HG03457 (cell line): Measurements from ENCODE around the gene HOXB8.

Experiments
- ATAC-seq: cut with Tn5 transposase; IDR thresholded peaks from one replicate; pipeline ENCODE4 v1.9.1; 2021; ENCODE audit warnings: moderate number of reproducible peaks; ENCODE audit not compliant: unreplicated experiment

HOXB8 gene

DNA sequence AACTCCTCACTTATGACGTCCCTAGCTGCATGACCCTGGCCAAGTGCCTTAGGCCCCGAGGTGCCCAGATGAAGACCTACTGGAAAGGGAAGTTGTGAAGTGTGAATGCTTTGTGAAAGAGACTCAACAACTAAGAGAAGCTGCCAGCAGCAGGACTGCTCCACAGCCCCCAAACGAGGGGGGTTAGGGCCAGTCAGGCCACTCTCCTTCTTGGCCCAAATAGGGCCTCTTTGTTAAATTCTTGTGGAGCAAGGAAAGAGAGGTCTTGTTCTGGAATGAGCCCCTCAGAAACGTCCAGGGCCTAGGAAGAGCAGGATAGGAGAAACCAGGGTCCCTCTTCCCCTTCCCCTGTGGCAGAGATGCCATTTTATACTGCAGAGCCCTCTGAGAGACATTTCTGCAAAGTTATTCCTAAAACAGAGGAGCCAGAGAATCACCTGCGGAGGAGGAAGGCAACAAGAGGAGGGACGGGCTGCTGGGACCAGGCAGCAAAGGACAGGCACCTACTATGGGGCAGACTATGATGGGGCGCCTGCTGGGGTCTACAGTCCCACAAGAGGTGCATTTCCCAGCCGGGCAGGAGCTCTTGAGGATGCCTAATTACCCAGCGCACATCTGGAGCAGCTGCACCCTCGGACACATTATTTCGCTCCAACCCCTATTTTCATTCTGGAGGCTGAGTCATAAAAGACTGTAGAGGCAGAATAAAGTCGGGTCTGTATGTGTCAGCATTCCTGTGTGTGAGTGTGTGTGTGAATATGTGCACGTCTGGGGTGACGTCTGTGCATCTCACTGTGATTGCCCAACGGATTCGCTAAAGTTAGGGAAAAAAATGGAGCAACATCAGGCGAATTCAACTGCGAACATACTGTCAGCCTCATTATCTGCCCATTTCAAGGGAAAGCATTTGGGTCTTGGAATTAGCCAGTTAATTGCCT, 22.5 kb upstream of the HOXB8 start:
- no peak for ATAC-seq

DNA sequence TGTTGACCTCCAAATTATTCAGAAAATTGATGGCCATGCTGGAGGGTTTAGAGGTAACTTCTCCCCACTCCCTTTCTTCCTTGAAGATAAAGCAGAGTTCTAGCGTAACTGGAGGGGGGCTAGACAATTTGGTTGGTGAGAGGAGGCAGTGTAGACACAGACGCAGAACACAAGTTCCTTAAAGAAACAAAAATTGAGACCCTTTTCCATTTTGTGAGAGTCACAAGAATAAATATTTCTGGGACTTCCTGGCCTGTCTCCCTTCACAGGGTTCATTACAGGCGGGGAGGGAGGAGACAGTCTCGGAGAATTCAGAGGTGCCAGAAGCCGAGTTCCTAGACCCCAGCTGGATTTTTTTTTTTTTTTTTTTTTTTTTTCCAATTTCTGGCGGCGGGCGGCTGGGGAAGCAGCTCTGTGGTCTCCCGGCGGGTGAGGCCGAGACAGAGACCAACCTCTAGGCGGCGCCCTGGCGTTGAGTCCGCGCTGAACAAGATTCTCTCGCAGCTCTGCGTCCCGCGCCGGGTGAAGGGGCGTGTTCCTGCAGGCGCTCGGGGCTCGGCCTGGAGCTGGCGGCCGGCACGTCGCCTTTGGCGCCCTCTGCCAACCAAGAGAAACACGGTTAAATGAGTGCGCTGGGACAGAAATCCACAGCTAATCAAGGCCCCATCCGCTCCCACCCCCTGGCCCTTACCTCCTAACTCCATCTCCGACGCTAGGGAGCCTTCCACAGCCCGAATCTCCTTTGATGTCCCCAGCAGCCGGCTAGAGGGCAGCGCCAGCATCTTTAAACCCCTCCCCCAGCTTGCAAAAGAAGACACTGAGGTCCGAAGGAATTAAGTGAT, 21.3 kb upstream of the HOXB8 start:
- ATAC-seq, result no peak

DNA sequence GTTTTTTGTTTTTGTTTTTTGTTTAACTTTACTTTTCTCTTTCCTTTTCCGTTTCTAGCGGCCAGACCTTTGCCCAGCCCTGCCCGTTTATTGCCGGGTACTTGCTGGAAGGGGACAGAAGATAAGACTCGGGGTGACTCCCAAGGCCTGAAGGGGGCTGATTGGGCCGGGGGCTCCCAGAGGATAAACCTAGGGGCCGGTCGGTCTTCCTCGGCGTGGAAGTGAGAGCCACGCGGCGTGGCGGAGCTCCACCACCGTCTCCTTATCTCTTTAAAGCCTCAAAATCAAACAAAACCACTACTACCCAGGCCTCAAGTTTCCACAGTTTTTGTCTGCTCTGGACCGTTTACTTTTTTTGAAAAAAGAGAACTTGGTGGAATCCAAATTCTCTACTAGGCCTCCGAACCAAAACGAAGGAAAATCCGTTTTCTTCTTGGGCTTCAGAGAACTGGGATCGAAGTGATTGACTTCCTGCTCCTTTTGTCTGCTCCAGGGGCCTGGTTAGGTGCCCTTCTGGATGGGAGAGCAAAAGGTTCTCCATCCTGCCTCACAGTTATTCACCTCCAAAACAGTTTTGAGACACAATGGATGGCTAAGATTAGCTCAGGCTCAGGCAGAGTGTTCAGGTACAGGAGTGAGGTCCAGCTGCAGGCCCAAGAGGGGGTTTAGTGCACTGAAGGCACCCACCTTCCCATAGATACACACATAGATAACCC, 19.6 kb upstream of the HOXB8 start:
- ATAC-seq, result no peak

DNA sequence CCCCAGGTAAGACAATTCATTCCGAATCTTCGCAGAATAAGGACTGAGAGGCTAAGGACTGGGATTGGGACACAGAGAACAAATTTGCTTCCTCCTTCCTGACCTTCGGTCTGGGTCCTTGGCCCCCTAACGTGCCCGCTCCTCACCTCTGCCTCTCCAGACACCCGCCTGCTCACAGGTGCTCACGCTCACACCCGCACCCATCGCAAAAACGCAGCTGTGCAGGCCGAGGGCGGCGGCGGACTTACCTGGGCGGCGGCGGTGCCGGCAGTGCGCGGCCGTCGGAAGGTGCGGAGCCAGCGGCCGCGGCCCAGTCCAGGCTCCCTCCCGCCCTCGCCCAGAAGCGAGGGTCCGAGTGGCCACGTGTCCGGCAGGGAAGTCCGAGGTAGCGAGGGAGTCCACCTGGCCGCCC, 18.2 kb upstream of the HOXB8 start:
- ATAC-seq, result no peak

DNA sequence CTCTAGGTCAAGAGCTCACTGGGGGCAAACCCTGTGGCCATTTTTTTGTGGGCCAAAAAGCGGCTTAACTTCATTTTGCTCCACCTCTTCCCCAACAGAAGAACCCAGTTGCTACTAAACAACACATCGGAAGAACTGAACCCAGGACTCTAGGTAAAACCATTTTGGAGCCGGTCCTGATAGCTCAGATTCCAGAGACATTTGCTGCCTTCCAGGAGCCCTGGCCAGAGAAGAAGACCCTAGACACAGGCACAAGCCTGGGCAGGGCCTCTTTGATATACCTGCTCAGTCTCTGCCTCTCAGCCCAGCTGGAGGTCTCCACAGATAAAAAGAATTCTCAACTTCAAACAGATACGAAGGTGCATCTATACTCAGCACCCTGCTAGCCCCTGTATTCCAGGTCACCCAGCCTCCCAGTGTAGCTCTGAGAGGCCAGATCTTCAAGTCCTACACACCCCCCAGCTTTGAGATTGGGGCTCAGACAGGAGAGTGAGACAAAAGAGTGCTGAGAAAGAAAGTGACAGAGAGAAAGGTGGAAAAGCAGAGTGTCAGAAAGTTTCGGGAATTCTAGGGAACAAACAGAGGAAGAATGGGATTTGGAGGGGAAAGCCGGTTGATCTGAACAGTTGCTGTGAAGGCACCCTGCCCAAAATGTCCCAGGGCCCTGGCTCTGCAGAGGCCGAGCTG, 17.6 kb upstream of the HOXB8 start:
- ATAC-seq, result no peak

DNA sequence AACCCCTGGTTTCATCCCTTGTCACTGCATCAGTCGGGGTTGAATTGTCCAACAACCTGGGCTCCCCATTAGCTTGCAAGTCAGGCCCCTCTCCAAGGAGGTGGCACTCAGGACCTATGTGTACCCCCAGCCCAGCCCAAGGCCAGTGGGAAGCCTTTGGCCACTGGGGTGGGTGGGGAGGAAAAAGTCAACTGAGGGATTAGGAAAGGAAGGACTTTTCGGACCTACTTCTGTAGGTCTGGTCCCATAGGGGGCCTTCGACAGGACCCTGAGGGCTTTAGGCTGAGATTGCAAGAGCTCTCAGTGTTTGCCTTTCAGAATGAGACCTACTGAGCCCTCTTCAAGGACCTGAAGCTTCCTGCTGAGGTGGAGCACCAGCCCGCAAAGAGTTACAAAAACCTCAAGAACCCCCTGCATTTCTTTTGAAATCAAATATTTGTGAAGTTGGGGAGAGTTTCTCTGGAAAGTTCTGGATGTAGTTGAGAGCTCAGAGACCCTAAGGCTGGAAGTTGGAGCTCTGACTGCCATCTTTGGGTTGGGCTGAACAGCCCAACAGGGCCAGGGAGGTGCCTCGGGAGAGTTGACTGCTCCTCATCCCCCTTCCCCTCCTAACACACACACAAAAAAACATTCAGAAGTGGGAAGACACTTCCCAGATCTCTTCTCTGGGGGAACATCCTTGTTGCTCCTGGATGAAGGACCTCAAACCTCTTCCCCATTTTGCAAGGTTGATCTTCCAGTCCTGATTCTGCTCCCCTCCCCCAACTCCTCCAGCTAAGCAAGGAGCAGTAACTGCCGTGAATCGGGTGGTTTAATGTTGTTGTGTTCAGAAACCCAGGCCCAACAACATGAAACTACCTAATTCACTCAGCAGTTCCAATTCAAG, 16.8 kb upstream of the HOXB8 start:
- ATAC-seq, result no peak

DNA sequence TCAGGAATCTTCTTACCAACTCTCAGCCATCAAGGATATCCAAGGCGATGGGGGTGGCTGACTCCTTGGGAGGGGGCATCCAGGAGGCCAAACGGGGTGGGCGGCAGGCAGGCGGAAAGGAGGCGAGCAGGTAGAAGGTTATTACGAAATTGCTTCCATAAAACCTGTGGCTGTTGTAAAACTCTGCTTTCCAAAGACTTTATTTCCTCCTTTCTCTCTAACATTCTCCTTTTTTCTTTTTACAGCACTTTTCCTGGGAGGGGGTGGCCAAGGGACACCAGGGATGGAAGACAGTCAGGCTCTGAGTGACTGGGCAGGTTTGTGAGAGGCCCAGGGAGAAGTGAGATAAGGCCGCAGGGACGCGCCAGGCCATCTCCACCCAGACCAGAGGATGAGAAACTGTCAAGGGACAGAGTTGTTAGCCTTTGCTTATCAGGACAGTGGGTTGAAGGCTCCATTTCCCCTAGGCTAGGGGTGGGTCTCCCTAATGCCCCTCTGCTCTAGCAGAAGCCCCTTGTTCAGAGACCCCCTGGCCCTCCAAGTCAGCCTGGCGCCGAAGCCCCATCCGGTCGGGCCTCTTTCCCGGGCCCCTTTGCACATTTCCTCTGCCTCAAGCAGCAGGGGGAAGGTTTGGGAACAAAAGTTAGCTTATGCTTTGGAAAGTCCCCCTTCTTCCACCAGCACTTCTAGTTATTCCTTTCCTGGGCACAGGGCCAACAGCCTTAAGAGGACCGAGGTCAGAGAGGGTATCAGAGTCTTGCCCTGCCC, 16.0 kb upstream of the HOXB8 start:
- no peak for ATAC-seq

DNA sequence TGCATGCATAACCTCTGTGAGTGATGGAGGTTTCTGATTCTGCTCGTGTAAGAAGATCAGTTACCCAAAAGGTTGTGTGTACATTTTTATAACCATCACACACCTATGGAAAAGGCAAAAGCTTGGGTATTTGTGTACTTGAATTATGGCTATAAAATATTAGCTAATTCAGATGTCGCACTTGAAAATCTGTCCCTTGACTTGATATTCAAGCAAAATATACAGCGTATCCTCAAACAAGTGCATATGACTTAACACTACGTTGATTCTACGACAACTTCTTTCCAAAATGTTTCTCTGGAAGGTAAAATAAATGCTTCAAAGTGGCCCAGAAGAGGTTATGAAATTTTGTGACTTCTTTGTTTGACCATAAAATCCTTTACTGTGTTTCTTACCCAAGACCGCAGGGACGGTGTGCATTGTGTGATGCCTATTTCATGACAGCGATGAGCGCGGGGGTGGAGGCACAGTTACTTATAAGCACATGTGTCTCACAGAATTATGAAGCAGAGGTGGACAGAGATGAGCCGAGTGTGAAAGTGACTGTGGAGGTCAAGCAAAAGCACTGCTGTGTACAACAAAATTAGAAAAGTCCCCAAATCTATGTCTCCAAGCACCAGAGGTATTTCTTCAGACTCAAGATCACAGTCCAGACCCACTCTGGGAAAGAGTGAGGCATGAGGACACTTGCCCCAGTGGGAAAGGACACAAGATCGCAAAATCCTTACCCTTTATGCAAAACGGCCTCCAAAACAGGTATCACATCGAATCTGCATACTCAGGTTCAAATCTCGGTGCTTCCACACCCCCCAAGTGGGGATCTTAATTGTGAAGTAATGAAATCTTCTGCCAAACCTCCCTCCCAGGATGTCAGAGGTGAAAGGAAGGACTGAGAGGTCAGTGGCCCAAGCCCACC, 15.2 kb upstream of the HOXB8 start:
- no peak for ATAC-seq

DNA sequence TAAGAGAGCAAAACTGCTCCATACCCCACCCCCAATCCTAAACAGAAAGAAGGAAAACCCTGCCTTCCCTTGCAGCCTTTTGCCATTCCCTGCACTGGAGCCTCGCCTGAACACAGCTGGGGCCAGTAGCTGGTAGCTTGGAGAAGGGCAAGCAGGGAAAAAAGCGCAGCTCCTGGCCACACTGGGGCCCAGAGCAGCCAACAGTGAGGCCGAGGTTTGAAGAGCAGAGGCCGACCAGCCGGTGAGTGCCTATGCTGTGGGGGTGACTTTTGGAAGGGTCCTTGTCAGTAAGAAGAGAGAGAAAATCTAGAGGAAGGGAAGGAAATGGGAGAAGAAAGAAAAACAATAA, 14.3 kb upstream of the HOXB8 start:
- no peak for ATAC-seq

DNA sequence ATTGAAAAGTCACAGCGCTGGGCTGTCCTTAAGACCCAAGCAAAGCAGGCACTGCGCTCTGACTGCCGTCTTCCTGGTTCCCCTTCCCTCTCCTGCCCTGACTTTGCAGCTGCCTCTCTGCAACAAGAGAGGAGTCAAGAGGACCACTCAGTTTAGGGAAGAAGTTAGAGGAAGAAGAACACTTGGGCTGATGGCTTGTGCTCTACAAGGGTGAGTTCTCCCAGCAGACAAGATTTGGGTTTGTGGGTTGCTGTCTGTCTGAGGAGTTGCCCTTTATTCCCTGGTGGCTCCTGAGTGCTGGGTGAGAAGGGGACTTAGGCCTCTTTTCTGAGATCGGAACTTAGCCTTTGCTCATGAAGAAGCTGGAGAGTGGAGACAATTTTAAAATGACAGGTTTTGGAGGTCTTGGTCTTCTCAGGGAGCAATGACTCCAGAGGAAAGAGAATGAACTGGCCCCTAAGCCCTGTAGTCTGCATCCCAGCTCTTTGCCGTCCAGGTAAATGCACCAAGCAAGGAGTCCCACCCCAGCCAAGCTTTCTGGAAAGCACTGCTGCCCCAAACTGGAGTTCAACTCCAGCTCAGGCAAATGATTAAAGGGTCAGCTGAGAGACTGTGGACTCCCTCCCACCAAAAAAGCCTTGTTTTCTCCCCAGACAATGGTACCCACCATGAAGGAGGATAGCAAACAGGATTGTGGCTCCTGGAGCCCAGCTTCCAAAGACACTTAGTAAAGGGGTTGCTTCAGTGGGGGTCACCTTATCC, 13.7 kb upstream of the HOXB8 start:
- no peak for ATAC-seq

DNA sequence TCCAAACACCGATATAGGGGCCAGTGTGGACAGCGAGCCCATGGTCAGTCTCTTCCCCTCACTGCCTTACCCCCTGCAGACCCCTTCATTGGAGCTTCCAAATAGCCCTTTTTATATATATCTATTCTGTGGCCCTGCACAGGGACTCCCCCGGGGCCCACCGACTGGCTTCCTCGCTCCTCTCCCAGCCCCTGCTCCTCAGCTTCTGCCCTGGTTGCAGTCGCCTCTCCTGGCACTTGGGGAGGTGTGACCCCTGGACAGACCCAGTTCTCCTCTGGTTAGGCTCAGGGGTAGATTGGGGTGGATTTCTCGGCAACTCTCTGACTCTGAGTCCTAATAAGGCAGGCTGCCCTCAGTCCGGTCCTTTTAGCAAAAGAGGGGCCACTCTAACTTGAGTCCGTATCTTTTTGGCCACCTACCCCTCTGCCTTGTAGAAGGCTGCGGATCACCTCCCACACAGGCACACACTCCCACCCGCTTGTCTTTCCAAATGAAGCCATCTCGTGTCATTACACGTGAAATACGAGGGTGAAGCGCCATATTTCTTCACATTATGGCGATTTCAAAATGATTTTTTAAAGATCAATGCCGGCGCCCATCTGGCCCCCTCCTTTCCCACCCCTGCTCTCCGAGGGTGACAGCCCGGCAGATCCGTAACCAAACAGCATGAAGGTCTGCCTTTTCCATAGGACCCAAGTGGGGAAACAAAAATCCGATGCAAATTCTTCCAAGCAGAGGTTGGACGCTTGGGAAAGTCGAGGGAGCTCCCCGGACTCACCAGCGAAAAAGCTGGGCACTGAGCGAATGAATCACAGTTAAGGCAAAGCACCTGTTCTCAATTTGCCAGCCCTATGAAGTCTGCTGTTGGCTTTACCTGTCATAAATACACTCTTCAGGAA, 12.8 kb upstream of the HOXB8 start:
- ATAC-seq, result no peak

DNA sequence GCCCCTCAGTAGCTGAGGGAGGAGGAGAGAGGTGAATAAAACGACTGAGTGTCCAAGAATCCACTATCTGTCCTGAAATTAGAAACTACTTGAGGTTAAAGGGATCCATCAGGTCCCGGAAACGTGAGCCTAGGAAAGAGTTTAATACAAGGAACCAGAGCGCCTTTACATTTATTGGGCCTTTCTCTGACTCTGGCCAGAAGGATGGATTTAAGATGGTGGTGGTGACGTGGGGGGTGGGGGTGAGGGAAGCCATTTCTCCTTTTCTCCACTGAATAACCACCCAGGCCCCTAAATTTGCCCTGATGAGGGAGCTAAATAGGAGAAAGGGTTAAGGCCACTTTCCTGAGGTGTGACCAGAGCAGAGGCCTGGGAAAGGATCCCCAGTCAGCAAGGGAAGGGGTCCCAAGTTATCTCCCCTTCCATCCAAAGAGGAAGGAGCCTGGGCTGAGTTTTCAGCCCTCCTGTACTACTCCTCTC, 12.1 kb upstream of the HOXB8 start:
- ATAC-seq, result no peak

DNA sequence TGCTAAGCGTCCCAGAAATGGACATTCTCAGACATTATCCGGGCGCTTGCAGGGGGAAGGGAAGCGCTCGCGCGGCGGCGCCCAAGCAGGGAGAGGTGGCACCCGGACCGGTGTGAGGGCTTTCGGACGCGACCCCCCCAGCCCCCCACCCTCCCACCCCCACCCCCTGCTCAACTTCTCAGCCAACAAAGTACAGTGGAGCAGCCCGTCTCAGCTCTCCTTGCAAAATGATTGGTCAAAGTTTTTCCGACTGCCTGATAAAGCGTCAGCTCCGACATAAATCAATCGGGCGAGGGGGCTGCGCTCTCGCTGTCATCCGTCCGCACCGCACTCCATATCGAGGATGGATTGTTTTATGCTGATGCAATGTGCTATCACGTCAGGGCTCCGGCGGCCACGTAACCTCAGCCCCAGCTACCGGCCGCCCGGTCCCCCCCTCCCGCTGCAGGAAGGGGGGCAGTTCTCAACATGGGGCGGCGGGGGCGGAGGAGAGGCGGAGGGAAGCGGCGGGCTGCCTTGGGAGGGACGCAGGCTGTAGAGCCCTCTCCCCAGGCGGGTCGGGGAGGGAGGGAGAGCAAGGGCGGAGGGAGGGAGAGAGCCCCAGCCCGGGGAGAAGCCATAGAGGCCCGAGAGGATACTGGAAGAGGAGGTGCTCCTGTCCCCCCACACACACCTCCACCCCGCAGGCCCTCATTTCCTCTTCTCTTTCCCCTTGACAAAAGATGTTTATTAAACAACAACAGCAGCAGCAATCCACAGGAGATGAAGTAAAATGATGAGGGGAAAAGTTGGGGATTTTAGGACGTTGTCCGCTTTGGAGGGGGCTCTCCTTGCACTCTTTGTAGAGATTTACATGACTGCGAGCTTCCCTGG, 11.4 kb upstream of the HOXB8 start, which contains the start of gene HOXB9:
Gene HOXB9, minus strand, starts transcription at position 114 of the 873 bp plus-strand sequence. Its CDS starts 89 bp downstream, at position 25.
- ATAC-seq, result no peak

DNA sequence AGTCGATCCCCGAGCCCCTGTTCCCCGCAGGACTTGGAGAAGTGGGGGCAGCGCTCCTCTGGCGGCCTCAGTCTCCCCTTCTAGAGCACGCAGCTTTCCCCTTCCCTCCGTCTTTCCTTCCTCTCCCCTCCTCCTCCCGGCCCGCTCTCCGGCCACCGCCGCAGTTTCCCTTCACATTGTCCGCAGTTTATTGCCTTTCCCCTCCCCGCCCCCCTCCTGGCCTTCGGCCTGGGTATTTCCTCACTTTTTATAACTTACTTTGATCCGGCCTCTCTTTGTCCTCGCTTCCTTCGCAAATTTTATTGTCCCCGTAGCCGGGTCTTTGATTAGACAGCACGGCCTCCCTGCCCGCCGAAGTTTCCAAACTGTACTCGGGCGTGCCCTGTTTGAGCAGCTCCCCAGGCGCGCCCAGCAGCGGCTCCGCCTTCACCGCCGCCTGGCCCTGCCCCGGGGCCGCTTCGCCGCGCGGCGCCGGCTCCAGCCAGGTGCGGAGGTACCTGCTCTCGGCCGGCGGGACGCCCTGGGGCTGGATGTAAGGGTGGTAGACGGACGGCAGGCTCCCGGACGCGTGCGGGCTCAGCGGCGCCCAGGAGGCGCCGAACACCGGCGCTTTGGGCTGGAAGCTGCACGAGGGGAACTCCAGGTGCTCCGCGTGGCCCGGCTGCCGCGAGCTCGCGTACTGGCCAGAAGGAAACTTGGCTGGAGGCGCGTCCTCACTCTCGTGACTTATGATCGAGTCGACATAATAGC, 10.6 kb upstream of the HOXB8 start:
- no peak for ATAC-seq
